Endothelial cell of umbilical vein (primary cell): ENCODE results near the gene C8B. TPM values are rescaled to one million over a fixed set of nuclear protein-coding genes. Genes with fewer than 3 reads are reported as not detected.

Source experiments
- BruUV-seq: library from RNA; stranded (reverse); fragments of 400-500 nt; replicated peaks from 2 replicates; lab custom pipeline; 2021; lab: Mats Ljungman, UMichigan
- CTCF ChIA-PET: fragments of 300-600, 350-600 bp; sonication (Branson Sonifier 250); formaldehyde crosslinking; loops from one replicate; lab custom pipeline; 2021; ENCODE audit warnings: antibody characterized with exemption, inconsistent platforms; lab: Charles Lee
- POLR2A ChIA-PET: fragments of 300-600, 350-600 bp; sonication (Branson Sonifier 250); formaldehyde crosslinking; loops from one replicate; lab custom pipeline; 2021; ENCODE audit warnings: antibody characterized with exemption, inconsistent platforms; lab: Charles Lee
- DNase-seq: peaks from one replicate; pipeline ENCODE4 v3.0.0-alpha.2; 2011; ENCODE audit warnings: low read depth, low spot score
- FAIRE-seq: peaks from 2 replicates; lab custom pipeline; 2011; peaks lifted over from hg19 to GRCh38; lab: Jason Lieb, UNC
- H2AFZ ChIP-seq: 2 replicates; pipeline ENCODE4 v1.6.0; 2012; ENCODE audit warnings: low read depth, low read length, control low read depth, inconsistent platforms
- H3K27ac ChIP-seq: 2 replicates; pipeline ENCODE4 v1.5.1; 2011; ENCODE audit warnings: low read depth, mild to moderate bottlenecking, control low read depth, low read length, moderate library complexity; ENCODE audit not compliant: insufficient read depth
- H3K27me3 ChIP-seq, 2 experiments: 2 replicates each; pipeline versions ENCODE4 v1.6.0 to v1.6.1; 2011; ENCODE audit warnings: low read length in 2 of 2, mixed read lengths in 1 of 2; ENCODE audit not compliant: control insufficient read depth in 2 of 2, insufficient read depth in 2 of 2
- H3K36me3 ChIP-seq, 2 experiments: 2 replicates in 1 of 2; 3 replicates in 1 of 2; pipeline ENCODE4 v1.5.1; 2011; ENCODE audit warnings: low read length in 2 of 2, mild to moderate bottlenecking in 1 of 2, moderate library complexity in 1 of 2; ENCODE audit not compliant: control insufficient read depth in 2 of 2, insufficient read depth in 2 of 2; ENCODE audit errors: extremely low read depth in 1 of 2
- H3K4me1 ChIP-seq: 3 replicates; pipeline ENCODE4 v1.5.1; 2011; ENCODE audit warnings: mild to moderate bottlenecking, low read length; ENCODE audit not compliant: control insufficient read depth, insufficient read depth; ENCODE audit errors: extremely low read depth
- H3K4me2 ChIP-seq: 2 replicates; pipeline ENCODE4 v1.6.1; 2011; ENCODE audit warnings: low read length, control low read depth, mixed read lengths; ENCODE audit not compliant: insufficient read depth
- H3K4me3 ChIP-seq, 3 experiments: fragments of 200-600 bp in 1 of 3; sonication (generic), shearing (Covaris generic) in 1 of 3; replicated peaks in 1 of 3; 2 replicates each; pipeline ENCODE4 v1.5.1; 2011 to 2016; ENCODE audit warnings: control low read depth in 3 of 3, low read length in 3 of 3, mild to moderate bottlenecking in 2 of 3, inconsistent platforms in 1 of 3, low read depth in 1 of 3, moderate library complexity in 1 of 3; ENCODE audit not compliant: insufficient read depth in 1 of 3
- H3K79me2 ChIP-seq: 2 replicates; pipeline ENCODE4 v1.6.0; 2012; ENCODE audit warnings: low read length, inconsistent platforms; ENCODE audit not compliant: control insufficient read depth, insufficient read depth
- H3K9ac ChIP-seq: replicated peaks from 2 replicates; pipeline ENCODE3; 2011; ENCODE audit warnings: low read length, control low read depth; ENCODE audit not compliant: insufficient read depth; ENCODE audit errors: extremely low read depth
- H3K9me1 ChIP-seq: replicated peaks from 3 replicates; pipeline ENCODE4 v1.6.0; 2011; ENCODE audit warnings: mild to moderate bottlenecking, low read length; ENCODE audit not compliant: control insufficient read depth, insufficient read depth; ENCODE audit errors: extremely low read depth
- H3K9me3 ChIP-seq: replicated peaks from 2 replicates; pipeline ENCODE4 v1.5.1; 2012; ENCODE audit warnings: low read length, inconsistent platforms; ENCODE audit not compliant: control insufficient read depth, insufficient read depth
- H4K20me1 ChIP-seq: replicated peaks from 2 replicates; pipeline ENCODE3; 2011; ENCODE audit warnings: mild to moderate bottlenecking, low read length; ENCODE audit not compliant: control insufficient read depth, insufficient read depth; ENCODE audit errors: extremely low read depth
- FOS ChIP-seq: IDR thresholded peaks from 2 replicates; pipeline ENCODE4 v1.6.1; 2011; ENCODE audit warnings: mild to moderate bottlenecking, low read length, moderate library complexity, borderline replicate concordance; ENCODE audit not compliant: insufficient read depth
- GATA2 ChIP-seq: IDR thresholded peaks from 2 replicates; pipeline ENCODE4 v1.7.0; 2011; ENCODE audit warnings: low read depth, mild to moderate bottlenecking, moderate library complexity, mixed read lengths, low read length; ENCODE audit not compliant: insufficient read length, insufficient read depth
- JUN ChIP-seq: IDR thresholded peaks from 2 replicates; pipeline ENCODE4 v1.6.1; 2011; ENCODE audit warnings: borderline replicate concordance, low read depth; ENCODE audit not compliant: insufficient read length, insufficient read depth
- MYC ChIP-seq: IDR thresholded peaks from one replicate; pipeline ENCODE4 v1.6.1; 2011; ENCODE audit warnings: mild to moderate bottlenecking, low read depth, low read length
- POLR2A ChIP-seq: IDR thresholded peaks from 2 replicates; pipeline ENCODE4 v1.6.1; 2012; ENCODE audit warnings: low read depth, mild to moderate bottlenecking, control low read depth, low read length
- POLR2AphosphoS5 ChIP-seq: IDR thresholded peaks from 2 replicates; pipeline ENCODE4 v1.6.1; 2012; ENCODE audit warnings: low read depth, mild to moderate bottlenecking, control low read depth, low read length, moderate library complexity; ENCODE audit not compliant: insufficient read depth
- dilution Hi-C: fragments of 300-500 bp; cut with MboI; formaldehyde crosslinking; loops from one replicate; pipeline ENCODE4 v1.15.0; 2019; ENCODE audit warnings: low sequenced_read_pairs; ENCODE audit not compliant: extremely low pct_ligation_motif_present
- intact Hi-C: fragments of 100-400 bp; cut with micrococcal nuclease; formaldehyde crosslinking; loops from one replicate; pipeline ENCODE4 v1.10.0; 2022
- polyA plus RNA-seq, 4 experiments: library from polyadenylated mRNA; depleted of rRNA in 3 of 4; stranded (reverse) in 3 of 4; unstranded in 1 of 4; fragments of >200 nt; gene quantifications; 2 replicates each; pipeline versions ENCODE4 v1.2.1 to v1.2.3, GENCODE V29; 2011 to 2012; ENCODE audit warnings: missing spikeins in 1 of 4
- total RNA-seq: library from RNA; stranded (reverse); gene quantifications from 2 replicates; pipeline ENCODE4 v1.2.3, GENCODE V29; 2021
- TF ChIP-seq, protein P1 (sequence below), 2 donors: IDR thresholded peaks; 1 replicate in 1 of 2; 2 replicates in 1 of 2; pipeline ENCODE4 v1.5.1; 2011; ENCODE audit warnings: low read length in 2 of 2, mild to moderate bottlenecking in 2 of 2, moderate library complexity in 2 of 2, control low read depth in 1 of 2, inconsistent platforms in 1 of 2, low read depth in 1 of 2; ENCODE audit not compliant: insufficient read depth in 1 of 2; ENCODE audit errors: extremely low read depth in 1 of 2
- TF ChIP-seq, protein P2 (sequence below): IDR thresholded peaks from 2 replicates; pipeline ENCODE4 v1.6.1; 2011; ENCODE audit not compliant: insufficient read depth, insufficient read length

The C8B gene
- total and polyA plus RNA-seq, 2 donors (not counting 3 experiments of a cell fraction or from before 2014, with no cell fraction given) = not detected

DNA sequence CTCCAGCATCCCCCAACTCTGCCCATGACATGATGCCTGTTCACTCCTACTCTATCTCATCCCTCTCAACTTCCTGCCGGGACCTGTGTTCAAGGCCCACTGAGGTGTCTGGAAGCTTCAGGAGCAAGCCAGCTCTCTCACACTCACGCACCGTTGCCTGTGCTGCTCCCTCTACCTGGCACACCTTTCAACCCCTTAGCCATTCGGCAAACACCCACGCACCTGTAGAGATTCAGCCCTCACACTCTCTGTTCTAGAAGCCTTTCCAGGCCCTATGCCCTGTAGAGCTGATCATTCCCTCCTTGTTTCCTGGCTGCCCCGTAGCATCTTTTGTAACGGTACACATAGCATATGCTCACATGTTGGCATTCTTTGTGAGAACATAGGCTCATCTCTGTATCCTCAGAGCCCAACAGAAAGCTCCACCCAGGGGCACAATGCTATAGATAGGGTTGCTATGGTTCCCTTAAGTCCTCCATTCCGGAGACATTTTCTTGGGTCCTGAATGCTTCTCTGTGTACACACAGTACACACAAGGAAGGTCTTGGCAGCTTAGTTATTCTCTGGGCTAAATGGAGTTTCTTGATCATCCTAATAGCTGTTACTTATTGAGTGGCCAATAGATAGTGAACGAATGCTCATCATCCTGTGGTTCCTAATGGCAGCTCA, 1.3 kb downstream of the C8B start:
- Histone ChIP-seq H3K4me2 (no peak overlapping the region), H3K4me1 (no peaks in the 10 kb centered on the region), H3K27ac (no peak overlapping the region), H3K9ac (no peak overlapping the region), H3K27me3 (no peaks in the 10 kb centered on the region), H3K36me3 (no peaks in the 10 kb centered on the region), H3K9me1 (no peaks in the 10 kb centered on the region), H4K20me1 (no peaks in the 10 kb centered on the region), H3K4me3 (no peak overlapping the region), H2AFZ (no peak overlapping the region), H3K79me2 (no peaks in the 10 kb centered on the region), H3K9me3 (no peaks in the 10 kb centered on the region)
- BruUV-seq = no TSS peak
- TF ChIP-seq JUN = no peak
- TF ChIP-seq, protein P1, sequence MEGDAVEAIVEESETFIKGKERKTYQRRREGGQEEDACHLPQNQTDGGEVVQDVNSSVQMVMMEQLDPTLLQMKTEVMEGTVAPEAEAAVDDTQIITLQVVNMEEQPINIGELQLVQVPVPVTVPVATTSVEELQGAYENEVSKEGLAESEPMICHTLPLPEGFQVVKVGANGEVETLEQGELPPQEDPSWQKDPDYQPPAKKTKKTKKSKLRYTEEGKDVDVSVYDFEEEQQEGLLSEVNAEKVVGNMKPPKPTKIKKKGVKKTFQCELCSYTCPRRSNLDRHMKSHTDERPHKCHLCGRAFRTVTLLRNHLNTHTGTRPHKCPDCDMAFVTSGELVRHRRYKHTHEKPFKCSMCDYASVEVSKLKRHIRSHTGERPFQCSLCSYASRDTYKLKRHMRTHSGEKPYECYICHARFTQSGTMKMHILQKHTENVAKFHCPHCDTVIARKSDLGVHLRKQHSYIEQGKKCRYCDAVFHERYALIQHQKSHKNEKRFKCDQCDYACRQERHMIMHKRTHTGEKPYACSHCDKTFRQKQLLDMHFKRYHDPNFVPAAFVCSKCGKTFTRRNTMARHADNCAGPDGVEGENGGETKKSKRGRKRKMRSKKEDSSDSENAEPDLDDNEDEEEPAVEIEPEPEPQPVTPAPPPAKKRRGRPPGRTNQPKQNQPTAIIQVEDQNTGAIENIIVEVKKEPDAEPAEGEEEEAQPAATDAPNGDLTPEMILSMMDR (IDR thresholded peaks at IDR 0.05; ENCODE audit: extremely low read depth in 1 of 2, insufficient read depth in 1 of 2, low read depth in 1 of 2, low read length in 2 of 2) = no peak
- no peak for TF ChIP-seq POLR2AphosphoS5
- TF ChIP-seq, protein P2, sequence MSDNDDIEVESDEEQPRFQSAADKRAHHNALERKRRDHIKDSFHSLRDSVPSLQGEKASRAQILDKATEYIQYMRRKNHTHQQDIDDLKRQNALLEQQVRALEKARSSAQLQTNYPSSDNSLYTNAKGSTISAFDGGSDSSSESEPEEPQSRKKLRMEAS = no peak
- TF ChIP-seq MYC = no peak
- TF ChIP-seq POLR2A = no peak
- no peak for TF ChIP-seq FOS
- no peak for TF ChIP-seq GATA2
- POLR2A ChIA-PET = no interaction called here
- intact Hi-C loops = loop anchor here (5.0 kb wide), 1 partner anchor 1583 kb away; the partner anchor contains the start of gene OMA1
- DNase-seq = no peak
- CTCF ChIA-PET = no interaction called here
- FAIRE-seq = no peak
- dilution Hi-C loops = no loop called here
